Hippocampal formation (tissue), 2 donors: ENCODE measurements around the gene PLXDC1.
"Not testable (repeated sequence)": the region's sequence is repeated elsewhere in the genome, so short reads cannot be mapped to it uniquely, and the experiment has no call there.

Experiments
- DNase-seq, 2 donors: peaks; one replicate each; lab custom pipeline; 2025; lab: John Stamatoyannopoulos, UW

The PLXDC1 gene

GRCh38 chr17:39155654-39156053 lies 4.2 kb upstream of the PLXDC1 start:
- no peak for DNase-seq

GRCh38 chr17:39153599-39154051 lies 2.2 kb upstream of the PLXDC1 start:
- peak; percentile 89 to 91 for DNase-seq

GRCh38 chr17:39151943-39152818 lies 744 bp upstream of the PLXDC1 start:
- DNase-seq: no peak

DNA sequence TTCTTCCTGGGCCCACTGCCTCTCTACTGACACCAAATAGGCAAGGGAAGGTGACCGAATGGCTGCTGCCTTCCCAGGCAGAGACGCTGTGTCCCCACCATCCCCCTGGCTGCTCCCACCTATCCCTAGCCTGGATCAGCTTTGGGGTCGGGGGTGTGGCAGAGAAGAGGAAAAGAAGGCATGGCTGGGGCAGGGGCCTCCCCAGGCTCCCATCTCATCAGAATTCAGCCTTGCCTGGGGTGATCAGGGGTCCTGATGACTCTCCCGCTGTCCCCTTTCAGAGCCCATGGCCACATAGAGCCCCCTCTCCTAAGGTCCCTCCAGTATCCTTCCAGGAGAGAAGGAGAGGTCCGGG lies 665 bp downstream of the PLXDC1 start:
- no peak for DNase-seq

DNA sequence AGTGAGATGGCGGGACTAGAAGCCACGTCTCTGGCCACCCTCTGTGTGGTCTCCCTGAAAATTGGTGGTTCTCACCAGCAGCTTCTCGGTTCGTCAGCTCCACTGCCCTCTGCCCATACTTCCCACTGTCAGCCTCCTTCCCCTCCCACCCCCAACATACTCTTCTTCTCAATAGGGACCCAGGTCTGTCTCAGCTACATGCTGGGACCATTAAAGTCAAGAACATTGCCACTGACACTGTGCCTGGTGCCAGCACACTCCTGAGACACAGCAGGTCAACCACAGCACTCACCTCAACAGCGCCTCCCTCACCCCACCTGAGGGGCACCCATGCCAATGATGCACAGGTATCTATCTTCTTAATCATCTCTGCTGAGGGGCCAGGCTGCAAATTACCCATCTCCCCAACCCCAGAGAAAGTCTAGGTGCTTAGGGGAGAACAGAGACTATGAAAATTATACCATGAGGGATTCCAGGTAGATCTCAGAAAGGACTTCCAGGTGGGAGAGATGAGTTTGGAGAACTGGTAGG lies 1.3 kb downstream of the PLXDC1 start:
- DNase-seq: no peak

DNA sequence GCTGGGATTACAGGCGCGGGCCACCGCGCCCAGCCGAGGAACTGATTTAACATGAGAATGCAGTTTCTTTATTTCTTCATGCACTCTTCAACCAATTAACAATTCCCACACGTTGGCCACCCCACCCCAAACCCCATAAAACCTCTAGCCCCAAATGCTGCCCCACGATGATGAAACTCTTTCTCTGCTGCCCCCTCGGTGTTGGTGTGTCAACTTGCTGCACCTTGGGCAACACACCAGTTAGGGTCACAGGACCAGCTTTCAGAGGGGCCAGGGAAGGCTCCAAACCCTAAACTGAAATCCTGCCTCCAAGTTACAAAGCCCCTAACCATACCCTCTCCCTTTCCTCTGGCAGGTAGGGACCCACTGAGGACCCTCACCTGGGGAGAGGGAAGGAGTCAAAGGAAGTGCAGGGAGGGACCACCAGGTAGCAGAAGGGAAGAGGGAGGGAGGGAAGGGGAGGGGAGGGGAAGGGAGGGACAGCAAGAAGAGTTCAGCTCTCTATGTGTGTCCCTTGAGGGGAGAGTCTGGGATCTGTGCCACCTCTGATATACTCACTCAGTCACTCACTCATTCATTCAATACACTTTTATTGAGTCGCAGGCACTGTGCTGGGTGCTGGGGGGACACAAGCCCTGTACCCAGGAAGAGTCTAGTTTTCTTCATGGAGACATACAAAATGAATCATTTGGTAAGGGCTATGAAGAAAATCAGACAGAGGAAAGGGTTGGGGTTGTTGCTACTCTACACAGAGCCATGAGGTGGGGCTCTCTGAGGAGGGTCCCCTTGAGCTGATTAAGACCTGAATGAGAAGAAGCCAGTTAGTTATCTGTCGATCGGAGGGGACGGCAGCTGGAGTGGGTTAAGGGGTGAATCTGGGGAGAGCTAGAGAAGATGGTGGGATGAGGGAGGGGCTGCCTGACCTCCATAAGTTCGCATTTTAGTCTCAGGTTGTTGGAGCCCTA lies 3.9 kb downstream of the PLXDC1 start:
- DNase-seq: no peak

- DNase-seq: no peak
Measured at GRCh38 chr17:39146273-39146672, 5.2 kb downstream of the PLXDC1 start.

GRCh38 chr17:39145143-39145542 lies 6.3 kb downstream of the PLXDC1 start:
- DNase-seq: no peak

DNA sequence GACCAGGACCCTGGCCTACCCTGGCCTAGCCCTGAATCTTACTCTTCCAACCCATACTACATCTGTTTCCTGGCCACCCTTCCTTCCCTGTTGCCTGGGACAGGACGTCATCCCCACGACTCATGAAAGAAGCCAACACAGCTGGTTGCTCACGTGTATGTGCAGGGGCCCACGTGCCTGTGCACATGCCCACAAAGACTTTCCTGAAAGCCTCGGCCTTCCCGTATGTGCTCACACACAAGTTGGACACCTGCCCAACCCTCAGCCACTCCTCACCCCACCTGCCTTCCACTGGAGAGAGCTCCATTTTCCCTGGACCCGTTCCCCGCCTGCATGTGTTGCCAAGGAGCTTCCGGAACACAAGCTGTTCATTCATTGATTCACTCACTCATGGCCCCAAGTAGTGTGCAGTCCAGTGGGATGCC lies 7.0 kb downstream of the PLXDC1 start:
- no peak for DNase-seq

GRCh38 chr17:39143552-39144093 lies 7.8 kb downstream of the PLXDC1 start:
- DNase-seq: no peak

GRCh38 chr17:39141915-39142664 lies 9.3 kb downstream of the PLXDC1 start:
- no peak for DNase-seq

- no peak for DNase-seq
Measured at GRCh38 chr17:39141294-39141693, 10.1 kb downstream of the PLXDC1 start.

DNA sequence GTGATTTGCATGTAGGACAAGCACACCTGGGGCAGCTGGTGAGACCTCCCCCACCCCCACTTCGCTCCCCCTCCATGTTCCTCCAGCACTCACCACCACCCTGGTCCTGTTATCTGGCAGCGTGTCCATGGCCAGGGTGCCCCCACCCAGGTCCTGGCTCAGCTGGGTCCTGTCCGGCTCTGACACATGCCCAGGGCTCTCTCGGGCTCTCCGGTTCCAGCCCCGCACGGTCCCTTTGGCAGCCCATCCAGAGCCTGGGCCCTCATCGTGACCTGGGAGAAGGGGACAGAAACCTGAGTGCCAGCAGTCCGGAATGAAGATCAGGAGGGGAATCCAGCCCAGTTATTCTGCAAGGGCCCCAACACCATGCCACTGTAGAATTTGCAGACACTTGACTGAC lies 11.9 kb downstream of the PLXDC1 start:
- DNase-seq: no peak

DNA sequence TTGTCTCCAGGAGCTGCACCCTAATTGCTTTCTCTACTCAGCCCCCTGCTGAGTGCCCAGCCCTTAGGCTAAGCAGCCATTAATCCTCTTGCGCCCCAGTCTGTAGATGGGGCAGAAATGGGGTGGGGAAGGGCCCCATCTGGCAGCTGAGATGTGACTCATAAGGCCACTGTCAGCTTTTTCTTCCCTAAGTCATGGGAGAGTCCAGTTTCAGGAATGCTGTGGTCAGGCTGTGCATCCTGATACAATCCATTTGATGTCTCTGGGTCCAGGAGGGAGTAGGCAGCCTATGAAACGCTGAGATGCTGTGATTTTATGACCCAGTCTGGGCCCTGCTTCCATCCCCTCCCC lies 12.3 kb downstream of the PLXDC1 start:
- no peak for DNase-seq

- no peak for DNase-seq
Measured at GRCh38 chr17:39138431-39139160, 12.8 kb downstream of the PLXDC1 start.

GRCh38 chr17:39134878-39135277 lies 16.6 kb downstream of the PLXDC1 start:
- no peak for DNase-seq

GRCh38 chr17:39132192-39132610 lies 19.2 kb downstream of the PLXDC1 start:
- no peak for DNase-seq

- no peak for DNase-seq
Measured at GRCh38 chr17:39131616-39132015, 19.8 kb downstream of the PLXDC1 start.

DNA sequence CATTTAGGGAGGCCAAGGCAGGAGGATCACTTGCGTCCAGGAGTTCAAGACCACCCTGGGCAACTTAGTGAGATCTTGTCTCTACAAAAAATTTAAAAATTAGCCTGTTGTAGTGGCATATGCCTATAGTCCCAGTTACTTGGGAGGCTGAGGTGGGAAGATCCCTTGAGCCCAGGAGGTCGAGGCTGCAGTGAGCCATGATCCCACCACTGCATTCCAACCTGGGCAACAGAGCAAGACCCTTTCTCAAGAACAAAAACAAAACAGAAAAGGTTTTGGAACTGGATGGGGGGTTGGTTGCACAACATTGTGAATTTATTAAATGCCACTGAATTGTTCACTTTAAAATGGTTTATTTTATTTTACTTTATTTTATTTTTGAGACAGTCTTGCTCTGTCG lies 21.2 kb downstream of the PLXDC1 start:
- no peak for DNase-seq

DNA sequence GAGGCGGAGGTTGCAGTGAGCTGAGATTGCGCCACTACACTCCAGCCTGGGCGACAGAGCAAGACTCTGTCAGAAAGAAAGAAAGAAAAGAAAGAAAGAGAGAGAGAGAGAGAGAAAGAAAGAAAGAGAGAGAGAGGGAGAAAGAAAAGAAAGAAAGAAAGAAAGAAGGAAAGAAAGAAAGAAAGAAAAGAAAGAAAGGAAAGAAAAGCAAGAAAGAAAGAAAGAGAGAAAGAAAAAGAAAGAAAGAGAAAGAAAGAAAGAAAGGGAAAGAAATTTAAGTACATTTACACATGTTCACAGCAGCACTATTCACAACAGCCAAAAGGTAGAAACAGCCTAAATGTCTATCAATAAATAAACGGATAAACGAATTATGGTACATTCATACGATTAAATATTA lies 21.9 kb downstream of the PLXDC1 start:
- DNase-seq: not testable (repeated sequence)

DNA sequence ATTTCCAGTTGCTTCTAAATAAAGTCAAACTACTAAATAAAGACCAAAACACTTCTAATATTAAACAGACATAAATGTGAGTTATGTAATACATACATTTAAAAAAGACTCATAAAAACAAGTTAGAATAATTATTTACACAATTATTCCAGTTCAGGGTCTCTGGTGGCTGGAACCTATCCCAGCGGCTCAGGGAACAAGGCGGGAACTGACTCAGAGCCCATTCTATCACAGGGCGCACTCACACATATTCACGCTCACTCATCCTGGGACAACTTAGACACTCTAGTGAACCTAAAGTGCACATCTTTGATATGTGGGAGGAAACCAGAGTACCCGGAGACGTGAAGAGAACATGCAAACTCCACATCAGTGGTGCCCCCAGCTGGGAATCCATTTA lies 25.0 kb downstream of the PLXDC1 start:
- DNase-seq: no peak
